Measurements from ENCODE around the gene TMEM181. TPM values are rescaled to one million over a fixed set of nuclear protein-coding genes. Genes with fewer than 3 reads are reported as not detected.
A peak's percentile ranks its signal among the peaks of the same experiment; 100 is the strongest.

Gene TMEM181
- total RNA-seq, 4 donors from 2014 or later = 10.5 to 22.1 (median 16.8) TPM

DNA sequence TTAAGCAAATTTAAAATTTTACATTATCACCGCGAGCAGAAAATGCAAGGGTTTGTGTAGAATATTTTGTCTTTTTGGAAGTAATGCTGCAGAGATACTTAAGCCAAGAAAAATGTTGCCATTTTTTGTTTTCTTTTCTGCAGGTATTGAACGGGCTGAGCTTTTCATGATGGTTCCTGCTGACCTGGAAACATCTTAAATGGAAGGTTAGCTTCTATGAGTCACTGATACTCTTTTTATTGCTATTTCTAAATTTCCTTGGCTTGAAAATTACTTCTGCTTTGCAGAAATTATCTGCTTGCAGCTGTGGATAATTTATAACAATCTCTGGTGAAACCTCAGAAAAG lies 102.7 kb downstream of the TMEM181 start:
- H3K27ac ChIP-seq = peak overlapping the region in 3 of 4 donors; percentile 79 to 91 (median 82)

DNA sequence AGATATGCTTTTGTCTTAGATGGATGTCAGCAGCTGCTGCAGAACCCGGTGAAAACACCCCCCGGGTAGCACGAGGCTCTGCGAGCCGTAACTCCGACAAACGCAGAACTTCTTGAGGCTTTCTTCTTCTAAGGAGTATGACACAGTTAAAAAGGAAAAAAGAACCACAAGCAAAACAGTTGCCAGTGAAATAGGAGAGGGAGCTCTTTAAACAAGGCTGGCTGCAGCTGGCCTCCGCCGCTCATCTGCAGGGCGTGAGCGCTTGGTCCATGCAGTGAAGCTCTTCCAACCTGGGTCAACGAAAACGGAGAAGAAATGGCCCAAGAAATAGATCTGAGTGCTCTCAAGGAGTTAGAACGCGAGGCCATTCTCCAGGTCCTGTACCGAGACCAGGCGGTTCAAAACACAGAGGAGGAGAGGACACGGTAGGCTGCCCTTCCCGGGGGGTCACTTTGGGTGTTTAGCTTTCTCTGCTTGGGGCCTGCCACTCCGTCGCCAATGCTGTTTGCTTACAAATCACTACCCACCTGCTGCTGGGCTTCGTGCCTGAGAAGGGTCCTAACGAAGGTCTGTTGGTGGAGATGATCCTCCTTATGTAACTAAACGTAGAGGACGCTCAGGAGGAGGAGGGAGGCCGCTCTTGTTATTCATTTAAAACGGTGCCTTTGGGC lies 103.2 kb downstream of the TMEM181 start:
- 28 to 57% methylated on average over 15 to 23 of the region's 27 CpGs for WGBS, 2 donors

More for the DNA sequence above, 102.7 kb downstream of the TMEM181 start:
- Histone ChIP-seq H3K27me3 (no peaks in the 10 kb centered on the region), H3K4me1 (peaks cover 11 to 79% (median 14%) of the 10 kb centered on the region in 3 donors), H3K4me3 (peak overlapping the region; percentile 6 to 47 (median 40)), H3K9me3 (no peaks in the 10 kb centered on the region), H3K36me3 (peaks cover 0 to 4% (median 0%) of the 10 kb centered on the region in 3 donors)
- intact Hi-C loops (cut with DNase I) = no loop called here
- DNase-seq = no peak
- TF ChIP-seq, protein P1, sequence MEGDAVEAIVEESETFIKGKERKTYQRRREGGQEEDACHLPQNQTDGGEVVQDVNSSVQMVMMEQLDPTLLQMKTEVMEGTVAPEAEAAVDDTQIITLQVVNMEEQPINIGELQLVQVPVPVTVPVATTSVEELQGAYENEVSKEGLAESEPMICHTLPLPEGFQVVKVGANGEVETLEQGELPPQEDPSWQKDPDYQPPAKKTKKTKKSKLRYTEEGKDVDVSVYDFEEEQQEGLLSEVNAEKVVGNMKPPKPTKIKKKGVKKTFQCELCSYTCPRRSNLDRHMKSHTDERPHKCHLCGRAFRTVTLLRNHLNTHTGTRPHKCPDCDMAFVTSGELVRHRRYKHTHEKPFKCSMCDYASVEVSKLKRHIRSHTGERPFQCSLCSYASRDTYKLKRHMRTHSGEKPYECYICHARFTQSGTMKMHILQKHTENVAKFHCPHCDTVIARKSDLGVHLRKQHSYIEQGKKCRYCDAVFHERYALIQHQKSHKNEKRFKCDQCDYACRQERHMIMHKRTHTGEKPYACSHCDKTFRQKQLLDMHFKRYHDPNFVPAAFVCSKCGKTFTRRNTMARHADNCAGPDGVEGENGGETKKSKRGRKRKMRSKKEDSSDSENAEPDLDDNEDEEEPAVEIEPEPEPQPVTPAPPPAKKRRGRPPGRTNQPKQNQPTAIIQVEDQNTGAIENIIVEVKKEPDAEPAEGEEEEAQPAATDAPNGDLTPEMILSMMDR (IDR thresholded peaks at IDR 0.05) = no peak
- no peak for TF ChIP-seq POLR2A (IDR thresholded peaks at IDR 0.05)
- WGBS, 2 donors = 53 to 67% methylated on average over 3 of the region's 3 CpGs

DNA sequence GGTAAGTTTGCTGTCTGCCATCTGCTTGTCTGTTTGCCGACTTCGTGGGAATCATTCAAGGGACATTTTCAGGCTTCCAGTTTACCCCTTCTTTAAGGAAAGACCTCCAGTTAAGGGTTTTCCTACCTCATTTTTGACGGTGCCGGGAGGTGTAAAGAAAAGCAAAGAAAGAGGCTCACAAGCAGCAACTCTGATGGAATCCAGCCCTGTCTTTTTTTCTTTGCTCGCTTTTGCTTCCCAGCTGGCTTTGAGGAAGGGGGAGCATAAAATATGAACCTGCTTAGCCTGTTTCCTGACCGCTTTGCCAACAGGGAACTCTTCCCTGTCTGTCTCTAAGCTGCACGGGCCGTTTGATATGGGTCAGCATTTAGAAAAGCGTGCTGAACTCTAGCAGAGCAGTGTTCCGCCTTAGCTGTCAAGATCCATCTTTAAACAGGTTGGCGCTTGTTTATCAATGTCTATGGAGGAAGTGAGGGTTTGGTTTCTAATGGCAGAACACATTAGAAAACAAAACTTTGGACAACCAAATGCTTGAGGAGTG lies 103.8 kb downstream of the TMEM181 start:
- Histone ChIP-seq H3K36me3 (peaks cover 0 to 4% (median 0%) of the 10 kb centered on the region in 3 donors), H3K27ac (peak overlapping the region; percentile 74 to 91 (median 80)), H3K4me1 (peaks cover 11 to 90% (median 20%) of the 10 kb centered on the region in 3 donors), H3K4me3 (peak overlapping the region; percentile 6 to 47 (median 40)), H3K27me3 (no peaks in the 10 kb centered on the region), H3K9me3 (no peaks in the 10 kb centered on the region)
- TF ChIP-seq, protein P1 (IDR thresholded peaks at IDR 0.05) = no peak
- no peak for TF ChIP-seq POLR2A (IDR thresholded peaks at IDR 0.05)
- intact Hi-C loops (cut with DNase I) = no loop called here
- 28 to 44% methylated on average over 11 of the region's 11 CpGs for WGBS, 2 donors
- DNase-seq = no peak

More for the DNA sequence above, 103.2 kb downstream of the TMEM181 start:
- intact Hi-C loops (cut with DNase I) = no loop called here
- Histone ChIP-seq H3K27ac (peak overlapping the region; percentile 74 to 91 (median 80)), H3K4me1 (peaks cover 11 to 84% (median 14%) of the 10 kb centered on the region in 3 donors), H3K4me3 (peak overlapping the region; percentile 6 to 47 (median 40)), H3K36me3 (peaks cover 0 to 4% (median 0%) of the 10 kb centered on the region in 3 donors), H3K27me3 (no peaks in the 10 kb centered on the region), H3K9me3 (no peaks in the 10 kb centered on the region)
- DNase-seq = no peak
- TF ChIP-seq, protein P1 (IDR thresholded peaks at IDR 0.05) = no peak
- TF ChIP-seq POLR2A (IDR thresholded peaks at IDR 0.05) = peak in 1 of 4 donors; percentile 16

DNA sequence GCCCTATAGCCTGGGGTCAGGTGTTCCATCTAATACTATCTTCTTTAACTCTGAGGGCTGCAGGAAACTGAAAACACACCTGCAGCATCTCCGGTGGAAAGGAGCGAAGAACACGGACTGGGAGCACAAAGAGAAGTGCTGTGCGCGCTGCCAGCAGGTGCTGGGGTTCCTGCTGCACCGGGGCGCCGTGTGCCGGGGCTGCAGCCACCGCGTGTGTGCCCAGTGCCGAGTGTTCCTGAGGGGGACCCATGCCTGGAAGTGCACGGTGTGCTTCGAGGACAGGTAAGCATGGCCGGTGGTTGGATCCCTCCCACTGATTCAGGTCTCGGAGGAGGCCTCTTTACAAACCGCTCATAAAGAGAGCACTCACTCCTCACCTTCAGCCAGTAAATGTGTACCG lies 105.4 kb downstream of the TMEM181 start:
- Histone ChIP-seq H3K4me1 (peaks cover 13 to 100% (median 29%) of the 10 kb centered on the region in 3 donors), H3K4me3 (no peak overlapping the region), H3K9me3 (no peaks in the 10 kb centered on the region), H3K27me3 (no peaks in the 10 kb centered on the region), H3K36me3 (peaks cover 0 to 4% (median 0%) of the 10 kb centered on the region in 3 donors), H3K27ac (peak overlapping the region in 2 of 4 donors; percentile 82 to 91)
- DNase-seq = no peak
- TF ChIP-seq, protein P1 (IDR thresholded peaks at IDR 0.05) = no peak
- TF ChIP-seq POLR2A (IDR thresholded peaks at IDR 0.05) = no peak
- 97 to 100% methylated on average over 1 to 16 of the region's 18 CpGs for WGBS, 2 donors
- intact Hi-C loops (cut with DNase I) = no loop called here

Data from esophagus squamous epithelium (tissue), 5 donors.